T-helper 2 cell treated with Interferon-gamma antibody and Interleukin-4, amounts not matched to agents 100 ng/mL and 5 ng/mL, for 36 hours (primary cell): Measurements from ENCODE around the gene BCAS1. TPM values are rescaled to one million over a fixed set of nuclear protein-coding genes. Genes with fewer than 3 reads are reported as not detected.

Source experiments
- intact Hi-C: fragments of 100-400 bp; cut with micrococcal nuclease; formaldehyde crosslinking; loops from one replicate; pipeline ENCODE4 v1.15.1; 2023
- total RNA-seq: library from RNA; stranded (reverse); gene quantifications from 2 replicates; pipeline ENCODE4 v1.2.3, GENCODE V29; 2022

BCAS1 gene
- total RNA-seq, 1 donor from 2014 or later = not detected

- intact Hi-C loops = no loop called here
Measured at GRCh38 chr20:54079652-54080051, 9.3 kb upstream of the BCAS1 start.

DNA sequence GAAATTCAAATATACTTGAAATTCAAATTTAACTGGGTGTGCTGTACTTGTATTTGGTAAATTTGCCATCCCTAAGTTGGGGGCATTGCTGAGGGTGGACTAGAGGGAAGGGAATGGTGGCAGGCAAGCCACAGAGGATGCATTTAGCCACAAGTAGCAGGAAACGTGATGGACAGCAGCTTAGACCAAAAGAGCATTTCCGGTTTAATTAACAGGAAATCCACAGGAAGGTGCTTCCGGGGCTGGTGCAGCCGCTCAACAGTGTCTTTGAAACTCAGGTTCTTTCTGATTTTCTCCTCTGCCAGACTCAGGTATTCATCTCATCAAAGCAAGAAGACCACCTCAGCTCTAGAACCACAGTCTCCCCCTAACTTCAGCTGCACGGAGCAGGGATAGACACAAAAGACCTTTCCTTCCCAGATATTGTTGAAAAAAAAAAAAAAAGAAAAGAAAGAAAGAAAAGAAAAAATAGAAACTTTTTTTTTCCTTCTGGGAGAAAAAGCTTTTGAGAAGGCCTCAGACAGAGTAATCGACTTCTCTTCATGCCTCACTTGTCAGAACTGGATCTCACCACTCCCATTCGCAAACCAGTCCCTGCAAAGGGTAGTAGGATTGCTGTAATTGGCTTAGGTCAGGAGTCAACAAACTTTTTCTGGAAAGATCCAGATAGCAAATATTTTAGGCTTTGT, 8.0 kb upstream of the BCAS1 start:
- intact Hi-C loops = no loop called here

- intact Hi-C loops = no loop called here
Measured at GRCh38 chr20:54076259-54076658, 5.9 kb upstream of the BCAS1 start.

DNA sequence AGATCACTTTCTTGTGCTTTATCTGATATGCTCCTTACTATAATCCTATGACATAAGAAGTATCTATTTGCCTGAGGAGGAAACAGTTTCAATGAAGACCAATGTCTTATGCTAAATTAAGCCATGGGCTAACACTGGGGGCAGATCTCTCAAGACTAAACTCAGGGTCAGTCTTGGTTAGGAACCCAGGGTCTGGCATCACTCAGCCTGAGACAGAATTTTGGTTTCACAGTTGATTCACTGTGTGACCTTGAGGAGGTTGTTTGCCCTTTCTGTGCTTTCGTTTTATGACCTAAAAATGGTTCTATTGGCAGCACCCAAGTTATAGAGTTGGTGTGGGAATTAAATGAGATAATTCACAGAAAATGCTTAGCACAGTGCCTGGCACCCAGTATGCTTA, 4.9 kb upstream of the BCAS1 start:
- intact Hi-C loops = no loop called here

DNA sequence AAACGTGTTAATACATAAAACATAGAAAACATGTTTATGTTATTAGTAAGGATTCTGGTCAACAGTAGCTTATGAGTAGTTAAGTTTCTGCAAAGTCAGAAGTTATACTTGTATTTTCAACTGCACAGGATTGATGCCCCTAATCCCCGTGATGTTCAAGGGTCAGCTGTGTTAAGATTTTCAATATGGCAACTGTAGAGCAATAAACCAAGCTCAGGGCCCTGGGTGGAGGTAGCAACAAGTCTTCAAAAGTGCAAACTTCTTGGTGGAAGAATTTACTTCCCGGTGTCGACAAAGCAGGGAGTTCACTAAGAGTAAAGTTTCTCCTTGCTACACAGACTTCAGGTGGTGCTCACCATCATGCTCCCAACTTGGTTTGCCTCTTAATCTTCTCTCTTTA, 4.1 kb upstream of the BCAS1 start:
- intact Hi-C loops = no loop called here

GRCh38 chr20:54073288-54073687, 2.9 kb upstream of the BCAS1 start:
- intact Hi-C loops = no loop called here

DNA sequence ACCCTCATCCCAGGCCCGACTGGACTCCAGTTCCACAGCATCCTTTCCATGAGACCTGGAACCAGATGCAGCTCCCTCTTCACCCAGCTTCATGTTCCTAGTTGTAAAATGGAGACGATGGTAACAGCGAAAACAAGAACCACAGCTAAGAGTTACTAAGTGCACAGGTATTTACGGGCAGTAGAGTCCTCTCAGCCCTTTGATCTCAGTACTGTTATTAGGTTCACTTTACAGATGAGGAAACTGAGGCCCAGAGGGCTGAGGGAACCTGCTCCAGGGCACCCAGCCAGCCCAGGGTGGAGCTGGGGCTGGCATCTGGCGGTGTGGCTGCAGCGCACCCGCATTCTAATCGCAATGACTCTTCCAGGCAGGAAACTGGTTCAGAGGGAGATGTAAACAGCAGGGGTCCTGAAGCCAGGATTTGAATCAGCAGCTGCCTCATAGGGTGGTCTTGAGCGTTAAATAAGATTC, 858 bp downstream of the BCAS1 start:
- intact Hi-C loops = no loop called here

DNA sequence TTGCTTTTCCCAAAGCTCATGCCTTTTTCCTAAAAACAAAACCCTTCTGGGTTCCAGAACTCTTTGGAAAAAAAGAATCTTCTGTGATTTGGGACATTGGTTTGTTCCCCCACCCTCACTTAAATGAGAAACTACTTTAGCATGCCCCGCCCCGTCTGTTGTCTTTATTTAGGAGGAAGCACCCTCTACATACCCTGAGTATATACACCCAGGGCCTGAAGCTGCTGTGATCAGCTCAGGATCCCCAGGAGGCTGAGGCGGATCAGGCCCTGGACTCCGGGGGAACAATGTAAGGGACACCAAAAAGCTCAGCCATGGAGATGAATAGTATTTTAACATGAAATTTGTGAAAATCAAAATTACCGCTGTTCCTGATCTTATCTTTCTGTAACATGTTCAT, 1.4 kb downstream of the BCAS1 start:
- intact Hi-C loops = no loop called here

GRCh38 chr20:54068495-54068894, 1.9 kb downstream of the BCAS1 start:
- intact Hi-C loops = no loop called here

DNA sequence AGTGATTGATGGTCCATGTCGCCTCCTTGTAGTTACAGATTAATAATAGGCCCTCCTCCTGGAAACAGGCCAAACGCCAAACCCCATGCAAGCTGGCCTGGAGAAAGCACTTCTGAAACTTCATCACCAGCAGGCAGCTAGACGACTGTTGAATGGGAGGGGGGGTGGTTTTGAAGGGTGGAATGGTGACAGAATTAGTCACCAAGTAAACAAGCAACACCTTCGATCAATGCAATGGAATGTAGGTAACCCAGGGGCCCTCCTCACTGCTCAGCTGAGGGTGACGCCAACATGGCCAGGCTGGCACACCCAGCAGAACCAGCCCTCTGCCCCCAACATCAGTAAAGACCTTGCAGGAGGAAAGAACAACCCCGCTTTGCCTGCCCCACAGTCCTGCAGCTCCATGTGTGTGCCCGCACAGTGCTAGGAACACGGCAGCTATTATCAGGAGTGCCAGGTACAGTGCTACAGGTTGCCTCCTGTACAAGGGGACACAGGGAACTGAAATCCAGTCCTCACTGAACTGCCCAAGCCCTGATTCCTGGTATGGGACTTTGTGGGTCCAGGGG, 2.7 kb downstream of the BCAS1 start:
- intact Hi-C loops = no loop called here

GRCh38 chr20:54065601-54066038, 4.8 kb downstream of the BCAS1 start:
- intact Hi-C loops = no loop called here

DNA sequence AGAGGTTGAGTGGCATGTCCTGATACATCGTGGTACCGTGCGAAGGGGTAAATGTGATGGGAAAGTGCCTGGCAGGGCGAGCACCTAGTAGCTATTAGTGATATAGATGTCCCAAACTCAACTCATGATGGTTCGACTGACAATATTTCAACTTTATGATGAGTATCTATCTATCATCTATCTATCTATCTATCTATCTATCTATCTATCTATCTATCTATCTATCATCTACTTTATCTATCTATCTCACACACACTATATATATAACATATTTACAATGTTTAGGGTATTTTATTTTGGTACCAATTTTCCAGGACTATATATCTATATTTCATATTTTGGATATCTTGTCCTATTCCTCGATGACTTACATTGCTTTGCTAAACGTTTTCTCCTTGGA, 5.5 kb downstream of the BCAS1 start:
- intact Hi-C loops = loop anchor here (5.0 kb wide), 1 partner anchor 118 kb away; no protein-coding TSS in a partner anchor

DNA sequence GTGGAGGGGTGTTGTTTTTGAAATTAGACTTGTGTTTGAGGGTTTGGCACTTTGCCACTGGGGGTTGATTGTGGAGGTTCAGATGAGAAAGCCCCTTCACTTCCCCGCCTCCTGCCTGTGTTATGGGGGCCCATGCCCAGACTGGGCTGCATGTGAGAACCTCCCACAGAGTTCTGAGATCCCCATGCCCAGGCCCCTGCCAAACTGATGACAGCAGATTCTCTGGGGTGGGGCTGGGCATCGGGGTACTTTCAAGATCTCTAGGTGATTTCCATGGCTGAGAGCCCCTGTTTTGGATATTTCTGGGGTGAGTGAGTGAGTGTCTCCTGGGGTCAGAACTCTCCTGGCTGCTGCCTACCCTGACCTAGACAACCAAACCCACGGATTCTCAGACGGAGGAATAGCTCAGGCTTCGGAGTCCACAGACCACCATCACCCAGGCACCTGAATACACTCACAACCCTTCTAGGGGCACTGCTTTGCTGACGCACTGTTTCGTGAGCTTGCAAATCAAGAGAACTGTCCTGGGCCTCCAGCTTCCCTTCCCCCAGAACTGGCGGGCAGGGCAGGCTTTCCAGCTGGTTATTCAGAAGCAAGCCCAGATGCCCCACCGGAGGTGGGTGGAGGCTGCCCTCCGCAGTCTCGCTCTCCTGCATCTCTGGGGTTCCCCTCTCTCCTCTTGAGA, 6.3 kb downstream of the BCAS1 start:
- intact Hi-C loops = loop anchor here (2.0 to 5.0 kb wide), 2 partner anchors 117 to 485 kb away; no protein-coding TSS in a partner anchor

- intact Hi-C loops = loop anchor here (2.0 to 5.0 kb wide), 2 partner anchors 116 to 485 kb away; no protein-coding TSS in a partner anchor
Measured at GRCh38 chr20:54063580-54063979, 6.8 kb downstream of the BCAS1 start.

DNA sequence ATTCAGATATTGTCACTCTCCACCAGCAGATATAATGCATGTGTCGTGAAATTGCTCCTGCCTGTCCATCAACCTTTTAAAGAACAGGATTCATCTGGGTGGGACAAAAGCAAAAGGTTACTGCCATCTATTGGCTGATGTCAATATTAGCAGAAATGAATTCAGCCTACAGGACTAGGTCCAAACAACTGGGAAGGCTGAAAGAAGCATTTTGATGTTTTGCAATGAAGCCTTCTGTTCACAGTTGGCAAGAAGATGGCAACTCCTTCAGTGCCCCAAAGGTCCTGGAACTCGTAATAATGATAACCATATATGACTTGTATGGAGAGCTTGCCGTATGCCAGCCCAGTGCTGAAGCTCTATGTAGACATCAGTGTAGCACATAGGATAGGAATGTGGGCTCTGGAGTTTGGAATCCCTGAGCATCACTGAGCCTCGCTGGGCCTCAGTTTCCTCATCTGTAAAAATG, 7.5 kb downstream of the BCAS1 start:
- intact Hi-C loops = loop anchor here (2.0 to 5.0 kb wide), 2 partner anchors 116 to 484 kb away; no protein-coding TSS in a partner anchor

DNA sequence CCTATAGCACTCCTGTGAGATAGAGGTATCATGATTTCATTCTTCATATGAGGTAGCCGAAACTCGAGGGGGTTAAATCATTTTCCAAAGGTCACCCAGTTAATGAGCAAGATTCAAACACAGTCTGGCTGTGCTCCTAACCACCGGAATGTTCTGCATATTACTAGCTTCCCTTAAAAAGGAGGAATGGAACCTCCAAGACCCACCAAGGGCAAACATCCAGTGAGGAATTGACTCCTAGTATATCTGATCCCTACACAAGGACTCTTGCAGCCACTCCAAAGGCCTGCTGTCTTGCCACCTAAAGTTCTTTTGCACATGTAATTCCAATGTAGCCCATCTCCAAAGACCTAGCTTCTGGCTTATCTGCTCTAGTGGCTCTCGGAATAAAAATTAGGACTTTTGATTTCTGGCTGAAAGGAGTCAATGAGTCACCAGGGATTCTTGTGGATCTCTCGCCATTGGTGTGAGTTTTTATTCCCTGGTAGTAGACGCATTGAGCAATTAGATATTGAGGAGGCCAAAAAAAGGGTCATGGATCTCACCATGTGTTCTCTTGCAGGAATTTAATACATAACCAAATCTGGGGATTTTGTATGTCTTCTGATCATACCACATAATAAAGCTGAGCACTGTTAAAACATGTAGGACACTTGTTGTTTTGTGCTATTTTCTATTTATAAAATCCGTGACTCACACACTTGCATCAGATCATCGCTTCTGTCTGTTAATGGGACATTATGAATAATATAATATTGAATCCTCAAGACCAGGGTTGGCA, 9.1 kb downstream of the BCAS1 start:
- intact Hi-C loops = loop anchor here (5.0 kb wide), 1 partner anchor 114 kb away; no protein-coding TSS in a partner anchor

DNA sequence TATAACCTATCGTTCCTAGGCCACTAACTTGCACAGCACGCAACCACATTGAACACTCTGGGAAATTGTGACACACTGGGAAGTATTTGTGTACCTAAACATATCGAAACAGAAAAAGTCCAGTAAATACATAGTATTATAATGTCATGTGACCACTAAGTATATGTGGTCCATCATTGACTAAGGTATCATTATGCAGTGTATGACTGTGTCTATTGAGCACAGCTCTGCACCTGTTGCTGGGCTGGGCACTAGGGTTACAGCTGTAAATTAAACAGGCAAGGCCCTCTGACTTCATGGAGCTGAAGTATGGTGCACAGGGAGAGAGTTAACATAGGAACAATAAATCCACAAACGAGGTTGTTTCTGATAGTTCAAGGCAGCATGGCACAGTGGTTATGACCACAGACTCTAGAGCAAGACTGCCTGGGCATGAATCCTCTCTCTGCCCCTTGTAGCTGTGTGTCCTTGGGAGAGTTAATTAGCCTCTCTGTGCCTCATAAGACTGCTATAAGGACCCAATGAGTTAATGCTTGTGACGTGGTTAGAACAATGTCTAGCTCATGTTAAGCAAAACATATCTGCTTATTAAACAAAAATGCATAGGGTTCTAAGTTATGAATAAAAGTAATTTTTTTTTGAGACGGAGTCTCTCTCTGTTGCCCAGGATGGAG, 10.6 kb downstream of the BCAS1 start:
- intact Hi-C loops = loop anchor here (5.0 kb wide), 1 partner anchor 113 kb away; no protein-coding TSS in a partner anchor

- intact Hi-C loops = no loop called here
Measured at GRCh38 chr20:54058420-54059139, 11.8 kb downstream of the BCAS1 start.

GRCh38 chr20:54056762-54057639, 13.4 kb downstream of the BCAS1 start:
- intact Hi-C loops = no loop called here
